Small intestine (tissue), 16 donors: Measurements from ENCODE around the gene FCRL2. TPM values are rescaled to one million over a fixed set of nuclear protein-coding genes. Genes with fewer than 3 reads are reported as not detected.

Experiments used
- DNase-seq, 2 donors: peaks; one replicate each; pipeline versions ENCODE4 v3.0.0 to v3.0.0-alpha.2; 2013
- FAIRE-seq: peaks from 2 replicates; lab custom pipeline; 2012; peaks lifted over from hg19 to GRCh38; lab: Jason Lieb, UNC
- H3K27ac ChIP-seq, 3 donors: one replicate each; pipeline ENCODE4 v1.5.1; 2013; ENCODE audit warnings: low read length in 2 of 3, mild to moderate bottlenecking in 2 of 3, control low read depth in 1 of 3, inconsistent platforms in 1 of 3, low read depth in 1 of 3, moderate library complexity in 1 of 3
- H3K27me3 ChIP-seq, 3 donors: one replicate each; pipeline ENCODE4 v1.6.1; 2013; ENCODE audit warnings: low read length in 3 of 3, inconsistent platforms in 1 of 3; ENCODE audit not compliant: control insufficient read depth in 3 of 3, insufficient read depth in 3 of 3
- H3K36me3 ChIP-seq, 3 donors: one replicate each; pipeline ENCODE4 v1.6.1; 2013; ENCODE audit warnings: low read length in 3 of 3, inconsistent platforms in 1 of 3, low read depth in 1 of 3, mild to moderate bottlenecking in 1 of 3, moderate library complexity in 1 of 3; ENCODE audit not compliant: control insufficient read depth in 3 of 3, insufficient read depth in 2 of 3
- H3K4me1 ChIP-seq, 3 donors: one replicate each; pipeline ENCODE4 v1.6.1; 2013; ENCODE audit warnings: low read length in 2 of 3, inconsistent platforms in 1 of 3, low read depth in 1 of 3, mild to moderate bottlenecking in 1 of 3, moderate library complexity in 1 of 3; ENCODE audit not compliant: control insufficient read depth in 3 of 3, insufficient read depth in 2 of 3
- H3K4me3 ChIP-seq, 3 donors: one replicate each; pipeline ENCODE4 v1.5.1; 2013; ENCODE audit warnings: low read length in 3 of 3, control low read depth in 1 of 3, inconsistent platforms in 1 of 3, low read depth in 1 of 3, mild to moderate bottlenecking in 1 of 3, moderate library complexity in 1 of 3
- H3K9me3 ChIP-seq, 2 donors: one replicate each; pipeline ENCODE4 v1.6.1; 2013; ENCODE audit warnings: low read depth in 1 of 2, low read length in 1 of 2; ENCODE audit not compliant: control insufficient read depth in 2 of 2, insufficient read depth in 1 of 2
- WGBS, 3 donors: extraction: QIAGEN DNeasy Blood & Tissue Kit; methylation state at CpG; one replicate each; pipeline ENCODE4 v1.1.7; 2013; 5-methylcytosine and 5-hydroxymethylcytosine counted together
- long read RNA-seq, 10 donors: transcript quantifications; one replicate each; lab custom pipeline, GENCODE V29; 2026
- polyA plus RNA-seq, 4 donors: library from polyadenylated mRNA; stranded (reverse) in 3 of 4; unstranded in 1 of 4; fragments of 200-250 nt in 3 of 4; fragments of 120-200 nt in 1 of 4; gene quantifications; one replicate each; pipeline versions ENCODE4 v1.2.1 to v1.2.3, GENCODE V29; 2013
- donor health status: healthy with polysubstance abuse.
- donor health status: control.
- donor health status: control.
- donor health status: Bipolar disorder and iron deficiency.
- donor health status: healthy.

FCRL2 gene
- 1 to 10 TPM in 1 of 4 donors, under 1 TPM in 2, not detected in 1; 0.56 to 1.1 (median 0.88) TPM for polyA plus RNA-seq
- long read RNA-seq, donor 1, result 0 reads
- long read RNA-seq, donor 2, result 0 reads
- long read RNA-seq, donor 3, result 0 reads
- long read RNA-seq, donor 4, result 0 reads
- long read RNA-seq, donor 5, result 0 reads
- long read RNA-seq, donor 6, result 0 reads
- long read RNA-seq, donor 7, result 0 reads
- long read RNA-seq, donor 8, result 0 reads
- long read RNA-seq, donor 9, result 0 reads
- long read RNA-seq, donor 10, result 0 reads

GRCh38 chr1:157776971-157777391 lies at the start of gene FCRL2:
FCRL2 (minus strand) TSS chr1:157777132; CDS start chr1:157777073, 59 bp downstream.
- H3K27ac ChIP-seq, result no peak within 1 kb of the TSS
- peaks cover 0 to 12% (median 5%) of the 10 kb centered on the region in 3 donors for H3K4me1 ChIP-seq
- WGBS, 3 donors, result 71 to 90% (median 88%) methylated on average over 1 of the region's 1 CpG
- no peaks in the 10 kb centered on the region for H3K27me3 ChIP-seq
- FAIRE-seq (no peak), DNase-seq (peak; percentile 20 to 53)
- no peak within 1 kb of the TSS for H3K4me3 ChIP-seq
- no peaks in the 10 kb centered on the region for H3K36me3 ChIP-seq
- H3K9me3 ChIP-seq, result no peaks in the 10 kb centered on the region

- Histone ChIP-seq H3K9me3 (no peaks in the 10 kb centered on the region), H3K36me3 (no peaks in the 10 kb centered on the region), H3K4me1 (no peaks in the 10 kb centered on the region), H3K27me3 (no peaks in the 10 kb centered on the region), H3K4me3 (no peak overlapping the region), H3K27ac (no peak overlapping the region)
- no peak for DNase-seq
- 80 to 83% (median 82%) methylated on average over 2 of the region's 2 CpGs for WGBS, 3 donors
- no peak for FAIRE-seq
These were observed 43.4 kb upstream of the FCRL2 start for GRCh38 chr1:157820299-157820698.

- DNase-seq (no peak), FAIRE-seq (no peak)
- Histone ChIP-seq H3K4me1 (no peaks in the 10 kb centered on the region), H3K27me3 (no peaks in the 10 kb centered on the region), H3K27ac (no peak within 1 kb of the TSS), H3K36me3 (no peaks in the 10 kb centered on the region), H3K9me3 (no peaks in the 10 kb centered on the region), H3K4me3 (no peak within 1 kb of the TSS)
- WGBS, 3 donors, result 52 to 67% (median 57%) methylated on average over 3 of the region's 3 CpGs
These were observed 43.0 kb upstream of the FCRL2 start, which contains the start of gene FCRL1 for GRCh38 chr1:157819896-157820295. FCRL1 (minus strand) TSS chr1:157820120; CDS start chr1:157820037, 83 bp downstream.

GRCh38 chr1:157819215-157819614 lies 42.3 kb upstream of the FCRL2 start:
- no peak for FAIRE-seq
- H3K36me3 ChIP-seq, result no peaks in the 10 kb centered on the region
- H3K4me3 ChIP-seq, result no peak overlapping the region
- WGBS, 3 donors, result 60 to 71% (median 63%) methylated on average over 2 of the region's 2 CpGs
- H3K9me3 ChIP-seq, result no peaks in the 10 kb centered on the region
- DNase-seq, result no peak
- H3K27ac ChIP-seq, result no peak overlapping the region
- no peaks in the 10 kb centered on the region for H3K4me1 ChIP-seq
- no peaks in the 10 kb centered on the region for H3K27me3 ChIP-seq

- peaks cover 0 to 17% of the 10 kb centered on the region in 2 donors for H3K9me3 ChIP-seq
- no peaks in the 10 kb centered on the region for H3K36me3 ChIP-seq
- H3K27me3 ChIP-seq, result no peaks in the 10 kb centered on the region
- no peak overlapping the region for H3K4me3 ChIP-seq
- FAIRE-seq (peak; percentile 39), DNase-seq (no peak)
- 68 to 78% (median 74%) methylated on average over 1 of the region's 1 CpG for WGBS, 3 donors
- H3K27ac ChIP-seq, result no peak overlapping the region
- H3K4me1 ChIP-seq, result no peaks in the 10 kb centered on the region
These were observed 36.3 kb upstream of the FCRL2 start for GRCh38 chr1:157813269-157813668.

GRCh38 chr1:157806431-157807149 lies 29.7 kb upstream of the FCRL2 start:
- Histone ChIP-seq H3K27ac (peak overlapping the region in 1 of 3 donors; percentile 28), H3K4me3 (no peak overlapping the region), H3K36me3 (no peaks in the 10 kb centered on the region), H3K4me1 (no peaks in the 10 kb centered on the region), H3K27me3 (no peaks in the 10 kb centered on the region), H3K9me3 (peaks cover 0 to 4% of the 10 kb centered on the region in 2 donors)
- FAIRE-seq (no peak), DNase-seq (no peak)
- WGBS, 3 donors, result 40 to 52% (median 43%) methylated on average over 6 of the region's 6 CpGs

GRCh38 chr1:157803851-157804250 lies 26.9 kb upstream of the FCRL2 start:
- Histone ChIP-seq H3K36me3 (no peaks in the 10 kb centered on the region), H3K27ac (no peak overlapping the region), H3K27me3 (no peaks in the 10 kb centered on the region), H3K4me1 (no peaks in the 10 kb centered on the region), H3K4me3 (no peak overlapping the region), H3K9me3 (no peaks in the 10 kb centered on the region)
- 75 to 82% (median 79%) methylated on average over 7 of the region's 7 CpGs for WGBS, 3 donors
- no peak for FAIRE-seq
- no peak for DNase-seq

GRCh38 chr1:157799996-157800395 lies 23.1 kb upstream of the FCRL2 start:
- H3K27ac ChIP-seq, result no peak overlapping the region
- no peak overlapping the region for H3K4me3 ChIP-seq
- H3K36me3 ChIP-seq, result no peaks in the 10 kb centered on the region
- H3K9me3 ChIP-seq, result no peaks in the 10 kb centered on the region
- FAIRE-seq, result no peak
- H3K27me3 ChIP-seq, result peaks cover 0 to 3% (median 0%) of the 10 kb centered on the region in 3 donors
- DNase-seq, result no peak
- 68 to 75% (median 74%) methylated on average over 1 of the region's 1 CpG for WGBS, 3 donors
- H3K4me1 ChIP-seq, result no peaks in the 10 kb centered on the region
